H1 (cell line): Measurements from ENCODE around the gene NKX2-1. TPM values are rescaled to one million over a fixed set of nuclear protein-coding genes. Genes with fewer than 3 reads are reported as not detected.

ENCODE experiments used
- ATF3 ChIP-seq: IDR thresholded peaks from 2 replicates; pipeline ENCODE4 v1.6.1; 2011; ENCODE audit warnings: low read depth, mild to moderate bottlenecking, low read length; ENCODE audit not compliant: insufficient read depth
- MAFK ChIP-seq: IDR thresholded peaks from 2 replicates; pipeline ENCODE4 v1.6.1; 2012; ENCODE audit warnings: low read depth, mild to moderate bottlenecking, improper control_type of control experiment, low read length
- SIN3A ChIP-seq, 2 experiments: IDR thresholded peaks in 1 of 2; conservative IDR thresholded peaks in 1 of 2; 2 replicates each; pipeline ENCODE4 v1.6.1; 2011 to 2012; ENCODE audit warnings: low read length in 2 of 2, improper control_type of control experiment in 1 of 2, low read depth in 1 of 2, mild to moderate bottlenecking in 1 of 2
- polyA plus RNA-seq, 7 experiments: library from polyadenylated mRNA; depleted of rRNA in 3 of 7; stranded (reverse) in 5 of 7; unstranded in 2 of 7; fragments of >200 nt in 5 of 7; fragments of 200-250 nt in 2 of 7; gene quantifications; 1 replicate in 5 of 7; 2 replicates in 1 of 7; 4 replicates in 1 of 7; pipeline versions ENCODE4 v1.2.1 to v1.2.3, GENCODE V29; 2011 to 2013; ENCODE audit warnings: missing spikeins in 2 of 7, mixed read lengths in 2 of 7
- total RNA-seq: library from RNA; stranded (reverse); fragmentation: NEBNext Ultra II Directional; extraction: Animal tissue kit (Norgen Biotek cat#: 25700); gene quantifications from 2 replicates; pipeline ENCODE4 v1.2.1, GENCODE V29; 2021

NKX2-1 gene
- total and polyA plus RNA-seq, 2 of the 8 experiments (the other 6 are each of a cell fraction or from before 2014, with no cell fraction given) = not detected

- TF ChIP-seq ATF3 = no peak
- TF ChIP-seq SIN3A (conservative IDR thresholded peaks at IDR 0.05 in 1 of 2, IDR thresholded peaks at IDR 0.05 in 1 of 2; ENCODE audit: low read depth in 1 of 2, low read length in 2 of 2) = no peak
- TF ChIP-seq MAFK = no peak
Measured at GRCh38 chr14:36474593-36474992, 45.4 kb downstream of the NKX2-1 start (continued).
